Glutamatergic neuron (in vitro differentiated cells): ENCODE results near the gene B3GLCT. TPM values are rescaled to one million over a fixed set of nuclear protein-coding genes. Genes with fewer than 3 reads are reported as not detected.

Experiments used
- DNase-seq: peaks from one replicate; pipeline ENCODE4 v3.0.0; 2022
- H3K27ac Mint-ChIP-seq: one replicate; pipeline ENCODE4 v1.8.0; 2020; ENCODE audit warnings: mild to moderate bottlenecking, mixed read lengths, inconsistent platforms; ENCODE audit not compliant: unreplicated experiment
- H3K27me3 Mint-ChIP-seq: one replicate; pipeline ENCODE4 v1.8.0; 2020; ENCODE audit warnings: mild to moderate bottlenecking, moderate library complexity, mixed read lengths, inconsistent platforms; ENCODE audit not compliant: unreplicated experiment
- H3K36me3 Mint-ChIP-seq: one replicate; pipeline ENCODE4 v1.8.0; 2020; ENCODE audit warnings: mild to moderate bottlenecking, mixed read lengths, inconsistent platforms; ENCODE audit not compliant: unreplicated experiment
- H3K4me1 Mint-ChIP-seq: one replicate; pipeline ENCODE4 v1.8.0; 2020; ENCODE audit warnings: mild to moderate bottlenecking, low read depth, mixed read lengths, inconsistent platforms; ENCODE audit not compliant: unreplicated experiment
- H3K4me3 Mint-ChIP-seq: one replicate; pipeline ENCODE4 v1.8.0; 2020; ENCODE audit warnings: mild to moderate bottlenecking, mixed read lengths, inconsistent platforms; ENCODE audit not compliant: unreplicated experiment
- H3K9me3 Mint-ChIP-seq: one replicate; pipeline ENCODE4 v1.8.0; 2020; ENCODE audit warnings: mild to moderate bottlenecking, moderate library complexity, mixed read lengths, inconsistent platforms; ENCODE audit not compliant: unreplicated experiment
- total RNA-seq: library from RNA; stranded (reverse); fragmentation: NEBNext Ultra II Directional; extraction: Animal tissue kit (Norgen Biotek cat#: 25700); gene quantifications from one replicate; pipeline ENCODE4 v1.2.1, GENCODE V29; 2021; ENCODE audit not compliant: unreplicated experiment
- TF ChIP-seq, protein P1 (sequence below): fragments of 200-600 bp; sonication (generic); IDR thresholded peaks from one replicate; pipeline ENCODE4 v1.5.0; 2021; ENCODE audit not compliant: partially characterized antibody, unreplicated experiment

The B3GLCT gene
- total RNA-seq, 1 donor from 2014 or later, result 11.6 TPM

GRCh38 chr13:31356991-31357390 lies 157.2 kb downstream of the B3GLCT start:
- Mint-ChIP-seq H3K9me3 (peaks cover 8% of the 10 kb centered on the region), H3K36me3 (peaks cover 16% of the 10 kb centered on the region), H3K4me1 (no peaks in the 10 kb centered on the region)

GRCh38 chr13:31357581-31357980 lies 157.8 kb downstream of the B3GLCT start:
- Mint-ChIP-seq H3K27ac (no peak overlapping the region), H3K4me3 (no peak overlapping the region), H3K27me3 (peaks cover 5% of the 10 kb centered on the region), H3K9me3 (peaks cover 8% of the 10 kb centered on the region), H3K36me3 (peaks cover 16% of the 10 kb centered on the region), H3K4me1 (no peaks in the 10 kb centered on the region)
- DNase-seq, result no peak
- TF ChIP-seq, protein P1, sequence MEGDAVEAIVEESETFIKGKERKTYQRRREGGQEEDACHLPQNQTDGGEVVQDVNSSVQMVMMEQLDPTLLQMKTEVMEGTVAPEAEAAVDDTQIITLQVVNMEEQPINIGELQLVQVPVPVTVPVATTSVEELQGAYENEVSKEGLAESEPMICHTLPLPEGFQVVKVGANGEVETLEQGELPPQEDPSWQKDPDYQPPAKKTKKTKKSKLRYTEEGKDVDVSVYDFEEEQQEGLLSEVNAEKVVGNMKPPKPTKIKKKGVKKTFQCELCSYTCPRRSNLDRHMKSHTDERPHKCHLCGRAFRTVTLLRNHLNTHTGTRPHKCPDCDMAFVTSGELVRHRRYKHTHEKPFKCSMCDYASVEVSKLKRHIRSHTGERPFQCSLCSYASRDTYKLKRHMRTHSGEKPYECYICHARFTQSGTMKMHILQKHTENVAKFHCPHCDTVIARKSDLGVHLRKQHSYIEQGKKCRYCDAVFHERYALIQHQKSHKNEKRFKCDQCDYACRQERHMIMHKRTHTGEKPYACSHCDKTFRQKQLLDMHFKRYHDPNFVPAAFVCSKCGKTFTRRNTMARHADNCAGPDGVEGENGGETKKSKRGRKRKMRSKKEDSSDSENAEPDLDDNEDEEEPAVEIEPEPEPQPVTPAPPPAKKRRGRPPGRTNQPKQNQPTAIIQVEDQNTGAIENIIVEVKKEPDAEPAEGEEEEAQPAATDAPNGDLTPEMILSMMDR, result no peak

More at GRCh38 chr13:31356991-31357390, 157.2 kb downstream of the B3GLCT start:
- TF ChIP-seq, protein P1, result no peak
- DNase-seq, result no peak
- Mint-ChIP-seq H3K27ac (no peak overlapping the region), H3K4me3 (no peak overlapping the region), H3K27me3 (peaks cover 2% of the 10 kb centered on the region)

DNA sequence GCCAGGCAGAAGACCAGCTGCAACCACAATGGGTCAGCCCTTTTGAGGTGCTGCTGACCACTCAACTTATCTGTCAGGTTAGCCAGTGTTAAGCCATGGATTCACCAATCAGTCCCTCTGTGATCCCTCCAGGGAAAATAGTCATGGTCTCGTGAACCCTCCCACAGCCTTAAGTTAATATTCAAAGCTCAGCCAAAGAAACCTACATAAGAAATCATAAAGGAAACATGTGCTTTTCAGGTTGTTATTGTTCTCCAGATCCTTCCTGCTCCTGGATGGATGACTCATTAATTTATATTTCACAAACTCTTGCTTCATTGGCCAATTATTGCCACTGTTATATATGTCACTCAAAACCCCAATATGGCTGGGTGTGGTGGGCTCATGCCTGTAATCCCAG lies 161.9 kb downstream of the B3GLCT start:
- TF ChIP-seq, protein P1, result no peak
- Mint-ChIP-seq H3K27me3 (peaks cover 3% of the 10 kb centered on the region), H3K9me3 (no peaks in the 10 kb centered on the region), H3K4me3 (no peak overlapping the region), H3K36me3 (peaks cover 8% of the 10 kb centered on the region), H3K4me1 (no peaks in the 10 kb centered on the region), H3K27ac (no peak overlapping the region)
- DNase-seq, result no peak

- Mint-ChIP-seq H3K9me3 (no peaks in the 10 kb centered on the region), H3K36me3 (peaks cover 8% of the 10 kb centered on the region), H3K4me3 (no peak overlapping the region), H3K4me1 (no peaks in the 10 kb centered on the region), H3K27ac (no peak overlapping the region), H3K27me3 (peaks cover 3% of the 10 kb centered on the region)
- DNase-seq, result no peak
- TF ChIP-seq, protein P1, result no peak
Measured at GRCh38 chr13:31365630-31366029, 165.9 kb downstream of the B3GLCT start.

DNA sequence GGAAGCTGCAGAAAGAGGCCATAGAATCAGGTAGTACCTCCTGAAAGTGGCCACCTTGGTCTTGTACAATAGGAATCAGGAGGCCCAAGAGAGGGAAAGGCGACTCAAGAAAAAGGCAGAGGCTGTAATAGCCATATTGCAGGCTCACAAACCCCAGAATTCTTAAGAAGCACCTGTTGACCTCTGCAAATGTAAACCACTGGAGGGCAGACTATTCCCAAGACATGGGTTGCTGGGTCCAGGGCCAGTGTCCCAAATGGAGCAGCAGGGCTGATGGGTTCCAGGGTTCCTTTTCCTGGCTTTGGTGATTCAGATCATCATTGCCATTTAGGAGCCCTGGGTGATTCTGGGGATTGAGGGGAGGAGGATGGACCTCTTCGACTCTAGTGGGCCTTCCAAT lies 167.6 kb downstream of the B3GLCT start:
- H3K27me3 Mint-ChIP-seq, result no peaks in the 10 kb centered on the region
- H3K4me1 Mint-ChIP-seq, result no peaks in the 10 kb centered on the region
- no peak for DNase-seq
- peaks cover 8% of the 10 kb centered on the region for H3K36me3 Mint-ChIP-seq
- TF ChIP-seq, protein P1, result no peak
- H3K4me3 Mint-ChIP-seq, result no peak overlapping the region
- no peaks in the 10 kb centered on the region for H3K9me3 Mint-ChIP-seq
- H3K27ac Mint-ChIP-seq, result no peak overlapping the region
